MM.1S (cell line): ENCODE measurements around the gene BBX.

ENCODE experiments used
- DNase-seq: peaks from one replicate; pipeline ENCODE4 v3.0.0-alpha.2; 2015
- H2AFZ ChIP-seq: fragments of 300-600 bp; sonication (generic); 2 replicates; pipeline ENCODE4 v1.6.0; 2016; ENCODE audit warnings: antibody characterized with exemption, low read length
- H3F3A ChIP-seq: fragments of 300-600 bp; sonication (generic); 2 replicates; pipeline ENCODE4 v1.6.1; 2016; ENCODE audit warnings: mild to moderate bottlenecking, antibody characterized with exemption, low read length, moderate library complexity, mixed read lengths; ENCODE audit not compliant: insufficient read depth
- H3K27ac ChIP-seq: fragments of 300-600 bp; sonication (generic); 2 replicates; pipeline ENCODE4 v1.5.1; 2016; ENCODE audit warnings: mild to moderate bottlenecking, low read length
- H3K27me3 ChIP-seq: fragments of 300-600 bp; sonication (generic); replicated peaks from 2 replicates; pipeline ENCODE4 v1.6.0; 2016; ENCODE audit warnings: low read length; ENCODE audit not compliant: insufficient read depth
- H3K36me3 ChIP-seq: fragments of 300-600 bp; sonication (generic); replicated peaks from 2 replicates; pipeline ENCODE4 v1.6.1; 2016; ENCODE audit warnings: mild to moderate bottlenecking, low read length, mixed read lengths; ENCODE audit not compliant: insufficient read depth
- H3K4me1 ChIP-seq: fragments of 300-600 bp; sonication (generic); 2 replicates; pipeline ENCODE4 v1.6.1; 2016; ENCODE audit warnings: low read length, mixed read lengths
- H3K4me2 ChIP-seq: fragments of 300-600 bp; sonication (generic); 2 replicates; pipeline ENCODE4 v1.6.0; 2016; ENCODE audit warnings: low read depth, low read length
- H3K4me3 ChIP-seq: fragments of 300-600 bp; sonication (generic); 2 replicates; pipeline ENCODE4 v1.5.1; 2016; ENCODE audit warnings: low read length, mixed read lengths
- H3K79me2 ChIP-seq: fragments of 300-600 bp; sonication (generic); 2 replicates; pipeline ENCODE4 v1.6.1; 2016; ENCODE audit warnings: mixed run types, low read length, mixed read lengths
- H3K9ac ChIP-seq: fragments of 300-600 bp; sonication (generic); 2 replicates; pipeline ENCODE4 v1.6.1; 2016; ENCODE audit warnings: low read length, mixed read lengths
- H3K9me2 ChIP-seq: fragments of 300-600 bp; sonication (generic); replicated peaks from 2 replicates; pipeline ENCODE4 v1.6.1; 2016; ENCODE audit warnings: mild to moderate bottlenecking, low read length, mixed read lengths; ENCODE audit not compliant: insufficient read depth
- H3K9me3 ChIP-seq: fragments of 300-600 bp; sonication (generic); replicated peaks from 2 replicates; pipeline ENCODE4 v1.6.1; 2016; ENCODE audit warnings: mild to moderate bottlenecking, low read length, mixed read lengths; ENCODE audit not compliant: insufficient read depth
- H4K20me1 ChIP-seq: fragments of 300-600 bp; sonication (generic); 2 replicates; pipeline ENCODE4 v1.6.1; 2016; ENCODE audit warnings: mild to moderate bottlenecking, low read length, moderate library complexity, mixed read lengths; ENCODE audit not compliant: insufficient read depth
- CTCF ChIP-seq: fragments of 300-600 bp; sonication (generic); IDR thresholded peaks from 2 replicates; pipeline ENCODE4 v1.5.1; 2016; ENCODE audit warnings: antibody characterized with exemption, low read length, mixed read lengths
- EZH2 ChIP-seq: fragments of 300-600 bp; sonication (generic); optimal IDR thresholded peaks from 2 replicates; pipeline ENCODE3; 2017; ENCODE audit warnings: low read depth, mild to moderate bottlenecking, antibody characterized with exemption, low read length, mixed read lengths
- EZH2phosphoT487 ChIP-seq: fragments of 300-600 bp; sonication (generic); IDR thresholded peaks from 2 replicates; pipeline ENCODE4 v1.6.1; 2018; ENCODE audit warnings: antibody characterized with exemption, low read length

The BBX gene

GRCh38 chr3:107817076-107817475, 294.3 kb downstream of the BBX start:
- Histone ChIP-seq H3K27me3 (no peaks in the 10 kb centered on the region), H4K20me1 (no peaks in the 10 kb centered on the region), H3K79me2 (no peaks in the 10 kb centered on the region), H3K4me3 (no peak overlapping the region), H3K9me2 (no peaks in the 10 kb centered on the region), H2AFZ (no peak overlapping the region), H3F3A (no peaks in the 10 kb centered on the region), H3K4me1 (no peaks in the 10 kb centered on the region), H3K9ac (no peak overlapping the region), H3K4me2 (no peak overlapping the region), H3K9me3 (no peaks in the 10 kb centered on the region), H3K36me3 (no peaks in the 10 kb centered on the region), H3K27ac (no peak overlapping the region)
- TF ChIP-seq EZH2 (no peak), CTCF (no peak), EZH2phosphoT487 (no peak)
- DNase-seq = no peak

DNA sequence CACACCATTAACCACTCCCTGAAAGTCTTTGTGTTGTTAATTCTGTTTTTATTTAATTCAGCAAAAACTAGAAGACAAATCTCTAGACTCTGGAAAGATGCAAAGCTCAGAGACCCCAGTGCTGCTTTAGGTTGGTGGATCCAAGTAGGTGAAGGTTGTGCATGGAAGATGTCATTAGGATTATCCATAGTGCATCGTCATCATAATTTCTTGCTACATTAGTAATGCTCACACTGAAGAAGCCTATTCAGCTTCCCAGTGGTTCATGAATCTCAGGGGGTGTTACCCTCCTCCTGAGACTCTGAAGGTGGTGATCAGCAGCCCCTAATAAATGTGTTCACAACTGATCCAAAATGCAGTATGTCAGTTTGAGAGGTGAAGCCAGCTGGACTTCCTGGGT, 295.3 kb downstream of the BBX start:
- H3K36me3 ChIP-seq = no peaks in the 10 kb centered on the region
- H3K4me3 ChIP-seq = no peak overlapping the region
- H4K20me1 ChIP-seq = no peaks in the 10 kb centered on the region
- no peaks in the 10 kb centered on the region for H3F3A ChIP-seq
- no peak overlapping the region for H3K27ac ChIP-seq
- no peaks in the 10 kb centered on the region for H3K79me2 ChIP-seq
- no peaks in the 10 kb centered on the region for H3K9me2 ChIP-seq
- no peaks in the 10 kb centered on the region for H3K27me3 ChIP-seq
- H3K9me3 ChIP-seq = no peaks in the 10 kb centered on the region
- TF ChIP-seq CTCF (no peak), EZH2 (no peak)
- H3K9ac ChIP-seq = no peak overlapping the region
- no peak for DNase-seq
- no peaks in the 10 kb centered on the region for H3K4me1 ChIP-seq
- H3K4me2 ChIP-seq = no peak overlapping the region
- no peak overlapping the region for H2AFZ ChIP-seq

DNA sequence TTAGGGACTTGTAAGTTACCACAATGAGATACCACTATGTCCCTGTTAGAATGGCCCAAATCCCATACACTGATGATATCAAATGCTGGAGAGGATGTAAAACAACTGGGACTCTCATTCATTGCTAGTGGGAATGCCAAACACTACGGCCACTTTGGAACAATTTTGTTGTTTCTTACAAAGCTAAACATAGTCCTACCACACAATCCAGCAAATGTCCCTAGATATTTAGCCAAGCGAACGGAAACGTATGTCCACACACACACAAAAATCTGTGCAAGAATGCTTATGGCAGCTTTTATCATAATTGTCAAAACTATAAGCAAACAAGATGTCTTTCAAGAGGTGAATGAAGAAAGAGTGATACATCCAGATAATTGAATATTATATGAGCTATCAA, 296.9 kb downstream of the BBX start:
- Histone ChIP-seq H3K79me2 (no peaks in the 10 kb centered on the region), H3K9me2 (no peaks in the 10 kb centered on the region), H3K9ac (no peak overlapping the region), H3K36me3 (no peaks in the 10 kb centered on the region), H3K4me2 (no peak overlapping the region), H4K20me1 (no peaks in the 10 kb centered on the region), H3F3A (no peaks in the 10 kb centered on the region), H3K27ac (no peak overlapping the region), H3K4me3 (no peak overlapping the region), H3K4me1 (no peaks in the 10 kb centered on the region), H3K27me3 (no peaks in the 10 kb centered on the region), H2AFZ (no peak overlapping the region), H3K9me3 (no peaks in the 10 kb centered on the region)
- TF ChIP-seq CTCF (no peak), EZH2 (no peak)
- DNase-seq = no peak

GRCh38 chr3:107822308-107822707, 299.5 kb downstream of the BBX start:
- Histone ChIP-seq H3K27me3 (no peaks in the 10 kb centered on the region), H3K4me2 (no peak overlapping the region), H3K9me3 (no peaks in the 10 kb centered on the region), H3K36me3 (no peaks in the 10 kb centered on the region), H2AFZ (no peak overlapping the region), H3F3A (no peaks in the 10 kb centered on the region), H3K9me2 (no peaks in the 10 kb centered on the region), H4K20me1 (no peaks in the 10 kb centered on the region), H3K4me1 (no peaks in the 10 kb centered on the region), H3K27ac (no peak overlapping the region), H3K9ac (no peak overlapping the region), H3K4me3 (no peak overlapping the region), H3K79me2 (no peaks in the 10 kb centered on the region)
- no peak for TF ChIP-seq EZH2phosphoT487
- no peak for TF ChIP-seq CTCF
- TF ChIP-seq EZH2 = no peak
- no peak for DNase-seq
